COLO829 (cell line): ENCODE data around the gene ZC3H14.
A peak's percentile ranks its signal among the peaks of the same experiment; 100 is the strongest.

Experiments
- DNase-seq: peaks from one replicate; pipeline ENCODE4 v3.0.0; 2012; ENCODE audit warnings: low spot score

Gene ZC3H14

GRCh38 chr14:88611878-88612277 lies 49.0 kb downstream of the ZC3H14 start:
- no peak for DNase-seq

DNA sequence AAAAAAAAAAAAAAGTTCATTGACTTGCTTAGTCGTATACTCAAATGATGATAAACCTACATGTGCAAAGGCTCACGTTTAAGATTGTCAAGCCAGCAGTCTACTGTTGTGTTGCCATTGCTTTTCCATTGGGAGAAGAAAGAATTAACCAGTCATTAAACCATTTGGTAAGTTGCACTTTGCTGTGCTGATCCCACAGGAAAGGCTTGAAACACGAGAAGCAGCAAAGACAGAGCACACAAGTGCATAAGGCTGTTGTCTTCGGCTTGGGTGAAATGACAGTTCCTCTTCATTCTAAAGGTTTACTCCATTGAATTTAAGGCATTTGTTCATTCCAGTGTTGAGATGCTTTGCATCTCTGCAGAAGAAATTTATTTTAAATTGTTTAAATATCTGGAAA lies 50.1 kb downstream of the ZC3H14 start:
- no peak for DNase-seq

GRCh38 chr14:88613552-88614010 lies 50.7 kb downstream of the ZC3H14 start:
- DNase-seq: no peak

GRCh38 chr14:88614218-88614907 lies 51.5 kb downstream of the ZC3H14 start:
- peak; percentile 16 for DNase-seq

DNA sequence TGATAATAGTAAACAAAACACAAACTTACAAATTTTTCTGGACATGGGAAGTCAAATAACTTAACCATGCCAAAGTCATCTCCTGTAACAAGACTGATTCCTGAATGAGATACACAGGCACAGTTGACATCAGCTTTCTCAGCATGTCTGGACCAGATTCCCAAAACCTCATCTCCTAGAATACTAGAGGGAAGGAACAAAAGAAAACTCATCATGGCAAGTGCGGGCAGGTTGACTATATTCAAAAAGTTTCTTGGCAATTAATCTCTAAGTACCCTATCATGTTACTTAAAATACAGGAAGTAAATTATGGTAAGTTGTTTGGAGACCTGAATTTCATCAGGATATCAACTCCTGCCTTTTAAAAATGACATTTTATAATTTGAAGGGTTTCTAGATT lies 53.9 kb downstream of the ZC3H14 start:
- no peak for DNase-seq

GRCh38 chr14:88617479-88617878 lies 54.6 kb downstream of the ZC3H14 start:
- no peak for DNase-seq

DNA sequence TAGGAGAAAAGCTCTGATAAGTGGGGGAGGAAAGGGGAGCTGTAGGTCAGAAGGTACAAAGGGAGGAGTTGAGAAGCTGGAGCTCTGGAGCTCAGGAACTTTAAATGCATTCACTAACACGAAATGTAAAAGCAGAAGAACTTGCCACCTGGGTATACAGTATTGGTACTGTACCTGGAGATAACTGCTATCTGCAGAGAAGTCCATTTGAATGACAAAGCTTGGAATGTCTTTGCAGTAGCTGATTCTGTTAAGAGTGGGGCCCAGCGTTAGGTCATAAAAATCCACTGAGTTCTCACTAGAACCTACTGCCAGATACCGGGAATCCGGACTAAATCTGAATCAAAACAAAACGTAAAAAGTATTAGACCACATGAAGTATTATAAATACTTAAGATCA lies 55.6 kb downstream of the ZC3H14 start:
- DNase-seq: no peak

DNA sequence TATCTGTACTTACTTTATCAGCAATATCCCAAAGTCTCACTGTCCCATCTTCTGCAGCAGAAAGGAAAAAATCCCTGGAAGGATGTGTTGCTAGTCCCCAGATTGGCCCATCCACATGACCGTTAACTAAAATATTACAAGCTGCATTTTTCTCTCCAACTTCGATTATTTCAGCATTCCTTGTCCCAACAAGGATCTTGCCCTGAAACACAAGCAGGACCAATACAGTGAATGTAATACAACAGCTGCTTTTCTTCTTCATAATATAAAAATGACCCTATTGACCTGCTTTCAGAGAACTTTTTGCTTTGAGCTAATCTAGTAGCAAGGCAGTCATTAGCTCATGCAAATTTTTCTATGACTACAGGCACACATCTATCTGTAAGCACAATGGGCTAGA lies 58.3 kb downstream of the ZC3H14 start:
- DNase-seq: no peak

DNA sequence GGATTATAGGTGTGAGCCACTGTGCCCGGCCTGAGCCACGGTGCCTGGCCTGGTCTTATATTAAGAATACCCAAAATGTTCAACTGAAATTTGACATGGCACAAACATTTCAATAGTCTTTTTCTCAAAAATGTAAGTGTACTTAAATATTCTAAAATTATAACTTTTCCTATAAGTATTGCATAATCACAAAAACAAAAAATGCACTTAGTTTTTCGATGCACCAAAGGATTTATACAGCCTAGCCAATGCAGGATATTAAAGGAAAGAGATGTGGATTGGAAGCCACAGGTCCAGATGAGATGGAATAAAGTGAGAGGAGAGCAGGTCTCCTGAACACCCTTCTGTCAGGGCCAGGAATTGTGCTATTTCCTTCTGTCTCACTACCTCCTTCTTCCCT lies 62.8 kb downstream of the ZC3H14 start:
- DNase-seq: no peak

DNA sequence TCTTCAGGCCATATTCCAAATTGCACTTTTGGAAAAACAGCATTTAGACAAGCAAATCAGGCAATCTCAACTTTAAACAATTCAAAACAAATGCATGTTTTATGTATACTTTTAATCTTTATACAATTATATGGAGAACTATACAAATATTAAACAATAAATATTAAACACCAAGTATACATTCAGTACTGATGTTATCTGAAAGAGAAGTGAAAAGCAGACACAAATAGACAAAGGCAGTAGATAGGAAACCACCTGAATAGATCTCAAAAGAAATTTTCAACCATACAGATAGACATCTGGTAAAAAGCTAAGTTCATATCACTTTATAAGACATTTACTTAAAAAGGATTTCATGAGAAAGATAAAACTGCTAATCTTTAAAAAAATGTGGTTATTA lies 65.2 kb downstream of the ZC3H14 start:
- no peak for DNase-seq

DNA sequence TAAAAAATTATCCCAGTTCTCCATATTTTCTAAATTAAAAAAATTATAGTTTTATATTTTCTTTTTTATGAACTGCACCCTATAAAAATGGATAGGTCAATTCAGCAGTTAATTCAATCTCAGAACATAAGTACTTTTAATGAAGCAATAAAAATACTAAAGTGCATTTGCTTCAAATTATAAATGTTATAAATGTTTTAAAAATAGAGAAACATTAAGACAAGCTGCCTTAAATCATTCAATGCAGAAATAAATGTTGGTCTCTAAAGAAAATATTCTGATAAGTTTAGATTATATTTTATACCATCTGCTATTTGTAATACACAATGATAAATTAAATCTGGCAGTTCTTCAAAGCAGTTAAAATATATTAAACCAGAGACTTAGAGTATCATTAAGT lies 65.6 kb downstream of the ZC3H14 start:
- DNase-seq: no peak

DNA sequence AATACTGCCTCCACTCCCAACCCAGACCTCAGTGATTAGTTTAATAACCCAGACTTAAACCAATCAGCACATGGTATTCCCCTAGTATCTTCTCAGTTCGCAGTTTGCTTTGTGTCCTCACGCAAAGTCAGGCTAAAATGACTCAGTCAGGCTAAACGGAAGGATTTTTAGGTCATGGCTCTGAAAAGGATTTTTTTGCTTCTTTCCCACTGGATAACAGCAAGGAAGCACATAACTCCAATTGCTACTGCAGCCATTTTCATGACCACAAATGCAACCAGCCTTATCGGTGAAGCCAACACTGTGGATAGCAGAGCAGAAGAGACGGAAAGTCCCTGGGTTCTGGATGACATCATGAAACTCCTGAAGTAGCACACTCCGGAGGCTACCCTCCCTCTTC lies 67.7 kb downstream of the ZC3H14 start:
- no peak for DNase-seq

GRCh38 chr14:88631091-88631490 lies 68.3 kb downstream of the ZC3H14 start:
- DNase-seq: no peak

GRCh38 chr14:88632512-88632911 lies 69.7 kb downstream of the ZC3H14 start:
- no peak for DNase-seq

- no peak for DNase-seq
Measured at GRCh38 chr14:88639221-88639620, 76.4 kb downstream of the ZC3H14 start.

- no peak for DNase-seq
Measured at GRCh38 chr14:88660056-88660455, 97.2 kb downstream of the ZC3H14 start.

DNA sequence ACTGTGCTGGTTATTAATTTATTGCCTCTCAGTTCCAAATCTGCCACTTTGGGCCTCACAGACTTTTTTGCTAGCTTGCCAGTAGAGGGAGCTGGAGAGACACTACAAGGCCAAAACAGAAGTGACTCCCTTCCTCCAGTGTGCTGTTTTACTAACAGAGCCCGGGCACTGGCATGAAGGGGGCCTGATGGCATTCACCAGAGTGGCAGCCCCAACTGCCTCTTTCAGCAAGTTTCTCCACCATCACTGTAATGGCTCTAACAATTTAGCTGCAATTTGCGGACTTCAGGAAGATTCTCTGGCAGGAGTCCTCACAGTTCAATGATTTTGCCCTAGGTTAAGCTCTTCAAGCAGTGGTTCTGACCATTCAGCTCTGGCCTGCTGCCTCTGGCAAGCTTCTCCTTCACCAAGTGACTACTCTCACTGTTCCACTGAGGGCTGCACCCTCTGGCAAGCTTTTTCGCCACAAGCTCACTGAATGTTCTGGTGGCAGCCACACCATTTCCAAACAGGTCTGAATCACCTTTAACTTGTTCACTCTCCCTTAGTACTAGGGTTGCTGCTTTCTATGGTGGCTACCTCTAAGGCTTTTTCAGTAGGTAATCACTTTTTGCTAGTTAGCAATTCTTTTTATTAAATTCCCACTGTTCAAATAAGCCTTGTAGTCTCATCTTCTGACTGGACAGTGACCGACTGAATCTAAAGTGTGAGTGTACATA lies 104.9 kb downstream of the ZC3H14 start:
- DNase-seq: peak; percentile 53

GRCh38 chr14:88668448-88669116 lies 105.7 kb downstream of the ZC3H14 start:
- no peak for DNase-seq

DNA sequence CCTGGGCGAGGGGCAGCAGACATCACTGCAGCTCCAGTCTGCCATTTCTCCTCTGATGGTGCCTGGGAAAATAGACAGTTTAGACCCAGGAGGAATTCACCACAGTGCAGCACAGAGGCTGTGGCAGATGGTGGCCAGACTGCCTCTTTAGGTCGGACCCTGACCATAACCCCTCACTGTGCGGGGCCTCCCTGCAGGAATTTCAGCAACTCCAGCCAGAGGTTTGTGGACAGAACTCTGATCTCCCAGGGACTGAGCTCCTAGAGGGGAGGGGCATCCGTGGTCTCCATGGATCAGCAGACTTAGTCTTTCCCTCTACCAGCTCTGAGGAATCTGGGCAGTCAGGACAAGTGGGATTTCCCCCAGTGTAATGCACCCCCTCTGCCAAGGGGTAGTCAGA lies 106.5 kb downstream of the ZC3H14 start:
- no peak for DNase-seq
